ENCODE results near the gene OGFOD3.
"Not testable (repeated sequence)": the region's sequence is repeated elsewhere in the genome, so short reads cannot be mapped to it uniquely, and the experiment has no call there.

The OGFOD3 gene

DNA sequence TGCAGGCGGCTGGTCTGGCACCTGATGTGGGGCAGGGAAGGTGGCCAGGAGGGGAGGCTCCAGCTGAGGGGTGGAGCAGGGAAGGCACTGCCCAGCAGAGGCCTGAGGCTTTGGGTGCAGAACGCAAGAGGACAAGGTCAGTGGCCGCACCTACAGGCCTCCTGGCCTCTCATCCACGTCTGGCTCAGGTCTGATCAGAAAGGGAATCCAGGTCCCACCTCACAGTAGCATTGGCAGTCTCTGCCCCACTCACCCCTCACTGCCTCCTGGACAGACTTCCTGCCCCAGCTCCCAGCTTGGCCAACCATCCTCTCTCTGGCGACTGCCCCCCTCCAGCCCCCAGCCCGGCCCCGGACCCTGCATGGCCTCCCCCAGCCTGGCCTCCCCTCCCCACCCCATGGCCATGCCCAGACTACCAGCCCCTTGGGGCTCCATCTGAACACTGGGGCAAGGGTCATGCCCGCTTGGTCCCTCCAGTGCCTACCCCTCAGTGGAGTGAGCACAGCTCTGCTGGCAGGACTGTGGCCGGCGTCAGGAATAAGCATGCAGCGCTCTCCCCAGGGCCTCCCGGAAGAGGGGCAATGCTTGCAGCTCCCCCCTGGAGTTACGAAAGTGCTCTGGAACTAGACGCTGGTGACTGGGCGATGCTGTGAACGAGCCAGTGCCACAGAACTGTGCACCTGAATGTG is 42.2 kb downstream of the OGFOD3 start:
- DNase-seq, result no peak
- TF ChIP-seq GATA1 (IDR thresholded peaks at IDR 0.05; ENCODE audit: low read depth, low read length) (no peak), POLR2A (IDR thresholded peaks at IDR 0.05; ENCODE audit: low read length) (no peak)

DNA sequence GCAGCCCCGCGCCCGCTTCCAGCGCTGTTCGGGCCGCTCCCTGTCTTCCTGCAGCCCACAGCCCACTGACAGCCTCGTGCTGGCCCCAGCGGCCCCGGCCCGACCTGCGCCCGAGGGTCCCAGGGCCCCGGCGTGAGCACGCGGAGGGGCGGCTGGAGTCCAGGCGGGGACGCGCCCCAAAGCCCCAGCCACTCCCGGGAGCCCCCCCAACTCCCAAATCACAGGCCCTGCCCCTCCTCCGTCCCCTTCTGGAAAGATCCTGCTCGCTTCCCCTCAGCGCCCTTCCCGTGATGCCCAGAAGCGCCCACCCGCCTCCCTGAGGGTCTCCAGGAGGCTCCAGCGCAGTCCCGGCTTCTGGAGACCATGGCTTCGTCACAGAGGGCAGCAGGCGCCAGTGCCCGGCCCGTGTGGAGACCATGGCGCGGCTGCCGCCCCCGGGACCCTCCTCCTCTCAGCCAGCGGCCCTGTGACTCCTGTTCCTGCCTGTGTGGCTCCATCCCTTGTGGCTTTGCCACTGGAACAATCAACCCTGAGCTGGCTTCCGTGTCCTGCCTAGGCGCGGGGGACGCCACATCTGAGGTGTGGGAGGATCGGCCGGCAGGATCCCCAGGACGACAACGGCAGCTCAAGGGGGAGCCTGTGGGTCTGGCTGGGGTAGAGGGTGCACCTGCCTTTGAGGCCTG is 42.9 kb downstream of the OGFOD3 start:
- TF ChIP-seq POLR2A (IDR thresholded peaks at IDR 0.05; ENCODE audit: low read length), result no peak
- no peak for TF ChIP-seq GATA1 (IDR thresholded peaks at IDR 0.05; ENCODE audit: low read depth, low read length)
- no peak for DNase-seq

GRCh38 chr17:82374626-82375331 is 43.6 kb downstream of the OGFOD3 start:
- TF ChIP-seq POLR2A (IDR thresholded peaks at IDR 0.05; ENCODE audit: low read length) (no peak), GATA1 (IDR thresholded peaks at IDR 0.05; ENCODE audit: low read depth, low read length) (no peak)
- DNase-seq, result no peak

GRCh38 chr17:82373731-82374625 is 44.4 kb downstream of the OGFOD3 start:
- no peak for TF ChIP-seq POLR2A (IDR thresholded peaks at IDR 0.05; ENCODE audit: low read length)
- no peak for TF ChIP-seq GATA1 (IDR thresholded peaks at IDR 0.05; ENCODE audit: low read depth, low read length)
- no peak for DNase-seq

DNA sequence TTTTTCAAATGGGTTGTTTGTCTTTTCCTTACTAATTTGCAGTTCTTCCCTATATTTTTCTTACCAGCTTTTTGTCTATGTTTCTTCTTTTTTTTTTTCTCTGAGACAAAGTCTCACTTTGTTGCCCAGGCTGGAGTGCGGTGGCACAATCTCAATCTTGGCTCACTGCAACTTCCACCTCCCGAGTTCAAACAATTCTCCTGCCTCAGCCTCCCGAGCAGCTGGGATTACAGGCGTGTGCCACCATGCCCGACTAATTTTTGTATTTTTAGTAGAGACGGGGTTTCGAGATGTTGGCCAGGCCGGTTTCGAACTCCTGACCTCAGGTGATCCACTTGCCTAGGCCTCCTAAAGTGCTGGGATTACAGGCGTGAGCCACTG is 45.3 kb downstream of the OGFOD3 start:
- DNase-seq, result not testable (repeated sequence)

GRCh38 chr17:82372249-82373071 is 45.9 kb downstream of the OGFOD3 start:
- TF ChIP-seq POLR2A (IDR thresholded peaks at IDR 0.05; ENCODE audit: low read length), result no peak
- no peak for TF ChIP-seq GATA1 (IDR thresholded peaks at IDR 0.05; ENCODE audit: low read depth, low read length)
- DNase-seq, result no peak

DNA sequence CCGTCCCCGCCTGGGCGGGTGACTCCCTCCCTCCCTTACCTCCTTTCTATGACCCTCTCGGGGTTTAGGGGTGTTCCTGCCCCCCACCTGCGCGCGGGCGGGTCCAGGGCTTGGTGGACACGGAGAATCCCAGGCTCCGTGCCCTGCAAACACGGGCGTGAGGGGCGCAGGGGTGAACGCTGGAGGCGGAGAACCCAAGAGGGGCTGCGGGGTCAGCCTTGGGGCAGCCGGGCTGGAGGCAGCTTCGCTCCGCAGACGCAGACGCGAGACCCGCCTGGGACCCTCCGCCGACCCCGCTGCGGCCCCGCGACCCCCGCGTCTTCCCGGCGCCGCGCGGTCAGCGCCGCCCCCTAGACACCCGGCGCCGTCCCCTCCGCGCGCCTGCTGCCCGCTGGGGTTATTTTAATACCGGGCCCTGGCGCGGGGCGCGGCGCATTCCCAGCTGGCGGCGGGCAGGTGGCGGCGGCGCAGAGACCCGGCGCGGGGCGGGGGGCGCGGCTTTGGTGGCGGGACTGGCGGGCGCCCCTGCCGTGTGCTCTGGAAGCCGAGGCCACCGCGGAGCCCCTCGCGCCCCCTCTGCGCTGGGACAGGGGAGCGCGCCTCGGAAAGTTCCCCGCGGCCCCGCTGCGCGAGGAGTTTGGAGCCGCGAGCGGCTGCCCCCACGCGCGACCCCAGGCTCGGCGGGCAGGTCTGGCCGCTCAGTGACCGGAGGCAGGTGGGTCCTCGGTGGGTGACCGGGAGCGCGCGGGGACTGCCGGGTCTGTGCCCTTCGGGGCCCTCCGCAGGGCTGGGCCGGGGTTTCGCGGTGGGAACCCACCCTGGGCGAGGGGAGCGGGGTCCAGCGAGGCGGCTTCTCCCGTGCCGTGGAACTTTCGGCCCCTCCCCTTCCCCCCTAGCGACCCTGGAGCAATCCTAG is 46.8 kb downstream of the OGFOD3 start, which contains the start of gene UTS2R:
Gene UTS2R (plus strand): TSS at position 433 of the 916 bp plus-strand sequence. CDS start 2,560 bp downstream, outside the sequence.
- no peak for DNase-seq

DNA sequence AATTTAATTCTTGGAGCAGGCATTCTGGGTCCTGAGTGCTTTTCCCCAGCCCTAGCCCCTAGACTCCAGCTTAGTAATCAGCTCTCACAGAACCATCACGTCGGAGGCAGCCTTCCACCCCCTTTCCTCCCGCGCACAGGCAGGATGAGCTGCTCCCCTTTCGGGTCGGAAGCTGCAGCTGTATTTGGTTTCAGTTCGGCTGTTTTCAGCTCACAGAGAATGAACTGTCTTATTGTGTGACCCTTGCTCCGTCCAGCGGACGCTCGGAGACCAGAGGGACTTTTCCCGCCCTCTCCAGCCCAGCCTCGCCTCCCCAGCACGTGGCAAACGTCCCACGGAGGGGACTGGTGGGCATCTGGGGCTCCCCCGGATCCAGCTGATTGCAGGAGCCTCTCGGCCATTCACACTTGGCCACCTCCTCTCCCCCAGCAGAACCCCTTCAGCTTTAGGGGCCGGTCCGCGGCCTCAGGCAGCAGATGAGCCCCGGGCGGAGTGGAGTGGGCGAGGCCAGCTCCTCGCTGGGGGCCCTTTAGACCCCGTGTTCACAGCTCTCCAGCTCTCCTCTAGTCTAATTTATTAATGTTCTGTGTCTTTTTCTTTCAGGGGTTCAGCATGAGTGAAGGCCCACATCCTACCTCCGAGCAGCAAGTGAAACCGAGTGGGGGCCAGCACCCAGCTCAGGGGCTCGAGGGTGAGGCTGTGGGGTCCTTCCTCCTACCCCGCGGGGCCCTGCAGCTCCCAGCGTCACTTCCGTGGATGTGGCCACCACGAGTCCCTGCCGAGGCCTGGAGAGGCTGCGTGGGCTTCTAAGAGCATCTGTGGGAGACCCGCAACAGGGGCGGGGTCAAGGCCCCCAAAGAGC is 47.7 kb downstream of the OGFOD3 start:
- no peak for DNase-seq
- TF ChIP-seq POLR2A (IDR thresholded peaks at IDR 0.05; ENCODE audit: low read length) (no peak), GATA1 (IDR thresholded peaks at IDR 0.05; ENCODE audit: low read depth, low read length) (no peak)

More for the DNA sequence above, 46.8 kb downstream of the OGFOD3 start, which contains the start of gene UTS2R:
- TF ChIP-seq POLR2A (IDR thresholded peaks at IDR 0.05; ENCODE audit: low read length) (no peak), GATA1 (IDR thresholded peaks at IDR 0.05; ENCODE audit: low read depth, low read length) (no peak)

- no peak for DNase-seq
- no peak for TF ChIP-seq GATA1 (IDR thresholded peaks at IDR 0.05; ENCODE audit: low read depth, low read length)
- no peak for TF ChIP-seq POLR2A (IDR thresholded peaks at IDR 0.05; ENCODE audit: low read length)
Observed at GRCh38 chr17:82369211-82369610, 49.2 kb downstream of the OGFOD3 start.

- no peak for TF ChIP-seq POLR2A (IDR thresholded peaks at IDR 0.05; ENCODE audit: low read length)
- TF ChIP-seq GATA1 (IDR thresholded peaks at IDR 0.05; ENCODE audit: low read depth, low read length), result no peak
- peak in 1 of 2 experiments; percentile 18 for DNase-seq
Observed at GRCh38 chr17:82367724-82368524, 50.5 kb downstream of the OGFOD3 start.
